RWPE2 (cell line): ENCODE results near the gene ADGRG1.

Source experiments
- ATAC-seq: fragments of 200-7000 bp; cut with Tn5 transposase; 3 replicates; pipeline ENCODE4 v1.9.1; 2021; ENCODE audit warnings: low read depth
- DNase-seq: peaks from one replicate; pipeline ENCODE4 v3.0.0-alpha.2; 2020; ENCODE audit warnings: low spot score
- H3K27ac ChIP-seq: fragments of 450-650 bp; 2 replicates; pipeline ENCODE4 v1.5.1; 2017; ENCODE audit warnings: mild to moderate bottlenecking; ENCODE audit not compliant: poor library complexity, severe bottlenecking
- H3K27me3 ChIP-seq: fragments of 250-450 bp; sonication (Bioruptor Pico); 2 replicates; pipeline ENCODE4 v1.5.1; 2021; ENCODE audit warnings: mild to moderate bottlenecking, moderate library complexity; ENCODE audit not compliant: insufficient read depth, poor library complexity, severe bottlenecking
- H3K36me3 ChIP-seq: fragments of 250-450 bp; sonication (Bioruptor Pico); 2 replicates; pipeline ENCODE4 v1.5.1; 2020; ENCODE audit warnings: low read depth, mild to moderate bottlenecking, moderate library complexity
- H3K4me1 ChIP-seq: fragments of 250-450 bp; sonication (Bioruptor Pico); 2 replicates; pipeline ENCODE4 v1.5.1; 2021; ENCODE audit warnings: mild to moderate bottlenecking, moderate library complexity; ENCODE audit not compliant: insufficient read depth, poor library complexity, severe bottlenecking
- H3K4me3 ChIP-seq: fragments of 250-450 bp; sonication (Bioruptor Pico); 2 replicates; pipeline ENCODE4 v1.5.1; 2021; ENCODE audit warnings: mild to moderate bottlenecking, moderate library complexity; ENCODE audit not compliant: severe bottlenecking
- H3K9me3 ChIP-seq: fragments of 250-450 bp; sonication (Bioruptor Pico); 2 replicates; pipeline ENCODE4 v1.5.1; 2021; ENCODE audit warnings: mild to moderate bottlenecking, moderate library complexity; ENCODE audit not compliant: severe bottlenecking
- TF ChIP-seq, protein P1 (sequence below): fragments of 450-650 bp; IDR thresholded peaks from one replicate; pipeline ENCODE4 v1.5.1; 2017; ENCODE audit warnings: mild to moderate bottlenecking, moderate library complexity; ENCODE audit not compliant: poor library complexity, severe bottlenecking

ADGRG1 gene

DNA sequence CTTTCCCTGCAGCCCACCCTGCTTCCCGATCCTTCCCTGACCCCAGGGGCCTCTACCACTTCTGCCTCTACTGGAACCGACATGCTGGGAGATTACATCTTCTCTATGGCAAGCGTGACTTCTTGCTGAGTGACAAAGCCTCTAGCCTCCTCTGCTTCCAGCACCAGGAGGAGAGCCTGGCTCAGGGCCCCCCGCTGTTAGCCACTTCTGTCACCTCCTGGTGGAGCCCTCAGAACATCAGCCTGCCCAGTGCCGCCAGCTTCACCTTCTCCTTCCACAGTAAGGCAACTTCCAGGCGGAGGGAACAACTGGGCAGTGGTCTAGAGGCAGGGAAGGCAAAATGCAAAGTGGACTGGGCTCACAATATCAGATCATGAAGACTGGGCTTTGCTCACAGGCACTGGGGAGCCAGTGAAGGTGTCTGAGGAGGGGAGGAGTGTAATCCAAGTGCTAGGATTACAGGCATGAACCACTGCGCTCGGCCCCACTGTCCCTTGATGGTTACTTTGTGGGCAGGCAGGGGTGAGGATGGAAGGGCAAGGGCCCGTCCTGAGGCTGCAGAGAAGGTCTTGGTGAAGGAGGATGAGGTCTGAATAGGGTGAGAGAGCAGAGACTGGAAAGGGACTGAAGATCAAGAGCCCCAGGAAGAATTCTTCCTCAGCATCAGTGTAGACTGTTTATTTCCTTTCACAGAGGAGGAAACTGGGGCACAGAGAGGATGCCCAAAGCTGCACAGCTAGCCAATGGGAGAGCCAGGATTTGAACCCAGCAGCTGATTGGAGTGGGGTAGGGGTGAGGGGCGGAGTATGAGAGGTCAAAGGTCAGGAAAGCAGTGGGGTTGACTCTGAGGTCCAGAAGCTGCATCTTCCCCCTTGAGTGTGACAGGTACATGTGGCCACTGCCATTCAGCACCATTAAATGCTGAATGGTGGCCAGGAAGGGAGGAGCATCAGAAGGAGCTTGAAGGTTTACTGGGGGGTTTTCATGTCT is 23.2 kb downstream of the ADGRG1 start:
- TF ChIP-seq, protein P1, sequence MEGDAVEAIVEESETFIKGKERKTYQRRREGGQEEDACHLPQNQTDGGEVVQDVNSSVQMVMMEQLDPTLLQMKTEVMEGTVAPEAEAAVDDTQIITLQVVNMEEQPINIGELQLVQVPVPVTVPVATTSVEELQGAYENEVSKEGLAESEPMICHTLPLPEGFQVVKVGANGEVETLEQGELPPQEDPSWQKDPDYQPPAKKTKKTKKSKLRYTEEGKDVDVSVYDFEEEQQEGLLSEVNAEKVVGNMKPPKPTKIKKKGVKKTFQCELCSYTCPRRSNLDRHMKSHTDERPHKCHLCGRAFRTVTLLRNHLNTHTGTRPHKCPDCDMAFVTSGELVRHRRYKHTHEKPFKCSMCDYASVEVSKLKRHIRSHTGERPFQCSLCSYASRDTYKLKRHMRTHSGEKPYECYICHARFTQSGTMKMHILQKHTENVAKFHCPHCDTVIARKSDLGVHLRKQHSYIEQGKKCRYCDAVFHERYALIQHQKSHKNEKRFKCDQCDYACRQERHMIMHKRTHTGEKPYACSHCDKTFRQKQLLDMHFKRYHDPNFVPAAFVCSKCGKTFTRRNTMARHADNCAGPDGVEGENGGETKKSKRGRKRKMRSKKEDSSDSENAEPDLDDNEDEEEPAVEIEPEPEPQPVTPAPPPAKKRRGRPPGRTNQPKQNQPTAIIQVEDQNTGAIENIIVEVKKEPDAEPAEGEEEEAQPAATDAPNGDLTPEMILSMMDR, result no peak
- ATAC-seq (no peak), DNase-seq (no peak)
- H3K36me3 ChIP-seq, result peaks cover 84% of the 10 kb centered on the region
- H3K9me3 ChIP-seq, result no peaks in the 10 kb centered on the region
- no peaks in the 10 kb centered on the region for H3K27me3 ChIP-seq
- H3K4me3 ChIP-seq, result no peak overlapping the region
- H3K4me1 ChIP-seq, result peaks cover 16% of the 10 kb centered on the region
- no peak overlapping the region for H3K27ac ChIP-seq

DNA sequence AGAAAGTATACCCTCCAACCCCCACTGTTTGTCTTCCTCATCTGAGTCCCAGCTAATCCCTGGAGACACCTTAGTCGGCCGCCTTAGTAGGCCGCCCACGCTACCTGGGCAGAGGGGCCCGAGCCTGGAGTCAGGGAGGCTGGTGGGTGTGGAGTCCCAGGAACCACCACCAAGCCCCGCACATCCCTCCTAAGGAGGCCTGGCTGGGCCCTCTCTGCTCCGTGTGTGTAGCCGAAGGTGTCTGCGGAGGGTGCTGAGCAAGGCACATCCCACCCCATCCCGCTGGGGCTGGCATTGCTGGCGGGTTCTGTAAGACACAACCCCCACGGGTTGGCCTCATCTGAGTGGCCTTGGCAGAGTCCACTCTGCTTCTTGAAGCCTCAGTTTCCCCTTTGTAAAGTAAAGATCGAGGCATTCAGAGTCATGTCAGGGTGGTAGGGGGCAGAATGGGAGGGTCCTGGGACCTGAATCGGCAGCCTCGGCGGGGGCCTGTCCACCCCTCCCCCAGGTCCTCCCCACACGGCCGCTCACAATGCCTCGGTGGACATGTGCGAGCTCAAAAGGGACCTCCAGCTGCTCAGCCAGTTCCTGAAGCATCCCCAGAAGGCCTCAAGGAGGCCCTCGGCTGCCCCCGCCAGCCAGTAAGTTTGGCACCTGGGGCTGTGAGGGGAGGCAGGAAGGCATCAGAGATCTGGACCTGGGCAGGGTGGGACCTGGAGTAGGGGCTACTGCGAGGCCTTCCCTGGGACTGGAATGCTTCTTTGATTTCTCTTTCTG is 24.5 kb downstream of the ADGRG1 start:
- H3K4me1 ChIP-seq, result peaks cover 10% of the 10 kb centered on the region
- H3K9me3 ChIP-seq, result no peaks in the 10 kb centered on the region
- H3K27ac ChIP-seq, result no peak overlapping the region
- TF ChIP-seq, protein P1, result no peak
- no peak for ATAC-seq
- DNase-seq, result no peak
- no peak overlapping the region for H3K4me3 ChIP-seq
- H3K36me3 ChIP-seq, result peaks cover 89% of the 10 kb centered on the region
- no peaks in the 10 kb centered on the region for H3K27me3 ChIP-seq

DNA sequence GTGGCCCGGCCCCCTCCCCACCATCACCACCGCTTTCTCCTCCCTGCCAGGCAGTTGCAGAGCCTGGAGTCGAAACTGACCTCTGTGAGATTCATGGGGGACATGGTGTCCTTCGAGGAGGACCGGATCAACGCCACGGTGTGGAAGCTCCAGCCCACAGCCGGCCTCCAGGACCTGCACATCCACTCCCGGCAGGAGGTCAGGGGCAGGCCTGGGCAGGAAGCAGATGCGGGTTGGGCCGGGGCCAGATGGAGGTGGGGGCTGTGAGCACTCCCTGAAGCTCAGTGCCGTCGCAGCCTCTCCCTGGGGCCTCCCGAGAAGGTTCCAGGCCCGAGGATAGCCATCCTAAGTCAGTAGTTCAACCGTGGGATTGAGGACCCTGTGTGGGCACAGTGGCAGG is 25.5 kb downstream of the ADGRG1 start:
- peak overlapping the region; percentile 9 for H3K27ac ChIP-seq

DNA sequence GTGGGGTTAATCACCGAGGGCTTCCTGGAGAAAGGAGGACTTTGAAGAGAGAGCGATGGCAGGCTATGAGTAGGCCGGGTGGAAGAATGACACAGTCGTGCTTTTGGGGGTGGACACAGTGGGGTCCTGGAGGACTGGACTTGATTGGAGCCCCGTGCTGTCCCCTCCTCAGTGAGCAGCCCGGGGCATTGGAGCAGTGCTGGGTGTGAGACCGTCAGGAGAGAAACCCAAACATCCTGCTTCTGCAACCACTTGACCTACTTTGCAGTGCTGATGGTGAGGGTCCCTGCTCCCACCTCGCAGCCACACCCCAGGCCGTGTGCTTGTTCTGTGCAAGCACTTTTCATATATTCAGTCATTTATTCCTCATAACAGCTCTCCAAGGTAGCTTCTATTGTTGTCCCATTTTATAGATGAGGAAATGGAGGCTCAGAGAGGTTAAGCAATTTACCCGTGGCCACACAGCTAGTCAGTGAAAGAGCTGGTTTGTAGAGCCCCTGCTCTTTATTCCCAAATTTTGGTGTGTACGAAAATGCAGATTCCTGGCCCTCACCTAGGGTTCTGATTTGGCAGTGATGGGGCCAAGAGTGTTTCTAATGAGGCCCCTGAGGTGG is 28.0 kb downstream of the ADGRG1 start:
- no peak for ATAC-seq
- Histone ChIP-seq H3K4me1 (peaks cover 10% of the 10 kb centered on the region), H3K4me3 (no peak overlapping the region), H3K36me3 (peaks cover 97% of the 10 kb centered on the region), H3K27ac (no peak overlapping the region), H3K9me3 (no peaks in the 10 kb centered on the region), H3K27me3 (no peaks in the 10 kb centered on the region)
- TF ChIP-seq, protein P1, result no peak
- DNase-seq, result no peak

More for the DNA sequence above, 25.5 kb downstream of the ADGRG1 start:
- no peak for DNase-seq
- no peaks in the 10 kb centered on the region for H3K27me3 ChIP-seq
- H3K36me3 ChIP-seq, result peaks cover 90% of the 10 kb centered on the region
- no peak overlapping the region for H3K4me3 ChIP-seq
- H3K4me1 ChIP-seq, result peaks cover 10% of the 10 kb centered on the region
- TF ChIP-seq, protein P1, result no peak
- no peaks in the 10 kb centered on the region for H3K9me3 ChIP-seq
- peak; percentile 57 for ATAC-seq
